Stimulated activated naive B cell treated with anti-CD40 and anti-IgM and Interleukin-4, amounts not matched to agents 10 μg/mL and 1 μg/mL and 100 μg/mL, for 72 hours (primary cell): ENCODE measurements around the gene GCN1.

Experiments
- ATAC-seq, 2 donors: fragments of 150-1000 bp; cut with Tn5 transposase; replicated peaks; 2 replicates each; pipeline ENCODE4 v1.10.0; 2021; ENCODE audit warnings: moderate library complexity in 1 of 2
- DNase-seq: peaks from one replicate; pipeline ENCODE4 v3.0.0; 2021
- H3K27ac Mint-ChIP-seq: one replicate; pipeline ENCODE4 v1.8.0; 2022; ENCODE audit warnings: mild to moderate bottlenecking, mixed read lengths
- H3K27me3 Mint-ChIP-seq, 2 donors: one replicate each; pipeline ENCODE4 v1.8.0; 2022; ENCODE audit warnings: mixed read lengths in 2 of 2
- H3K36me3 Mint-ChIP-seq, 2 donors: one replicate each; pipeline ENCODE4 v1.8.0; 2022; ENCODE audit warnings: mixed read lengths in 2 of 2, mild to moderate bottlenecking in 1 of 2
- H3K4me1 Mint-ChIP-seq, 2 donors: one replicate each; pipeline ENCODE4 v1.8.0; 2022; ENCODE audit warnings: mixed read lengths in 2 of 2, mild to moderate bottlenecking in 1 of 2
- H3K4me3 Mint-ChIP-seq, 2 donors: one replicate each; pipeline ENCODE4 v1.8.0; 2022; ENCODE audit warnings: mild to moderate bottlenecking in 2 of 2, mixed read lengths in 2 of 2, moderate library complexity in 1 of 2
- H3K9me3 Mint-ChIP-seq, 2 donors: one replicate each; pipeline ENCODE4 v1.8.0; 2022; ENCODE audit warnings: mixed read lengths in 2 of 2, mild to moderate bottlenecking in 1 of 2

The GCN1 gene

GRCh38 chr12:120234643-120235368 is 40.3 kb upstream of the GCN1 start:
- no peak for ATAC-seq
- Mint-ChIP-seq H3K4me3 (no peak overlapping the region), H3K27me3 (peaks cover 61 to 85% of the 10 kb centered on the region in 2 donors), H3K36me3 (no peaks in the 10 kb centered on the region), H3K9me3 (no peaks in the 10 kb centered on the region), H3K4me1 (peaks cover 39 to 49% of the 10 kb centered on the region in 2 donors), H3K27ac (no peak overlapping the region)
- no peak for DNase-seq

- DNase-seq = no peak
- Mint-ChIP-seq H3K27me3 (peaks cover 59 to 76% of the 10 kb centered on the region in 2 donors), H3K4me3 (no peak overlapping the region), H3K4me1 (peaks cover 43 to 55% of the 10 kb centered on the region in 2 donors), H3K9me3 (no peaks in the 10 kb centered on the region), H3K27ac (peak overlapping the region; percentile 42), H3K36me3 (no peaks in the 10 kb centered on the region)
- ATAC-seq = peak; percentile 35 to 38
Observed at GRCh38 chr12:120231316-120232011, 36.9 kb upstream of the GCN1 start.

GRCh38 chr12:120230974-120231315 is 36.4 kb upstream of the GCN1 start:
- Mint-ChIP-seq H3K4me1 (peaks cover 46 to 59% of the 10 kb centered on the region in 2 donors), H3K9me3 (no peaks in the 10 kb centered on the region), H3K27ac (no peak overlapping the region), H3K36me3 (no peaks in the 10 kb centered on the region), H3K27me3 (peaks cover 56 to 71% of the 10 kb centered on the region in 2 donors), H3K4me3 (no peak overlapping the region)
- ATAC-seq (no peak), DNase-seq (no peak)

GRCh38 chr12:120230326-120230973 is 35.9 kb upstream of the GCN1 start:
- no peaks in the 10 kb centered on the region for H3K9me3 Mint-ChIP-seq
- H3K27me3 Mint-ChIP-seq = peaks cover 51 to 66% of the 10 kb centered on the region in 2 donors
- ATAC-seq (no peak), DNase-seq (no peak)
- peaks cover 47 to 63% of the 10 kb centered on the region in 2 donors for H3K4me1 Mint-ChIP-seq
- no peak overlapping the region for H3K4me3 Mint-ChIP-seq
- no peaks in the 10 kb centered on the region for H3K36me3 Mint-ChIP-seq
- no peak overlapping the region for H3K27ac Mint-ChIP-seq

GRCh38 chr12:120229487-120230325 is 35.2 kb upstream of the GCN1 start:
- peaks cover 43 to 59% of the 10 kb centered on the region in 2 donors for H3K27me3 Mint-ChIP-seq
- DNase-seq = no peak
- no peak overlapping the region for H3K27ac Mint-ChIP-seq
- H3K36me3 Mint-ChIP-seq = no peaks in the 10 kb centered on the region
- peaks cover 49 to 65% of the 10 kb centered on the region in 2 donors for H3K4me1 Mint-ChIP-seq
- no peaks in the 10 kb centered on the region for H3K9me3 Mint-ChIP-seq
- ATAC-seq = no peak
- no peak overlapping the region for H3K4me3 Mint-ChIP-seq

- Mint-ChIP-seq H3K27me3 (peaks cover 38 to 59% of the 10 kb centered on the region in 2 donors), H3K4me1 (peaks cover 50 to 71% of the 10 kb centered on the region in 2 donors), H3K4me3 (no peak overlapping the region), H3K36me3 (no peaks in the 10 kb centered on the region), H3K9me3 (no peaks in the 10 kb centered on the region), H3K27ac (no peak overlapping the region)
- DNase-seq (no peak), ATAC-seq (no peak)
Observed at GRCh38 chr12:120229071-120229486, 34.6 kb upstream of the GCN1 start.

- Mint-ChIP-seq H3K27me3 (peaks cover 35 to 57% of the 10 kb centered on the region in 2 donors), H3K4me3 (peak overlapping the region in 1 of 2 donors; percentile 36), H3K4me1 (peaks cover 48 to 69% of the 10 kb centered on the region in 2 donors), H3K9me3 (no peaks in the 10 kb centered on the region), H3K27ac (no peak overlapping the region), H3K36me3 (no peaks in the 10 kb centered on the region)
- ATAC-seq (peak; percentile 90), DNase-seq (peak; percentile 69)
Observed at GRCh38 chr12:120228291-120229070, 34.0 kb upstream of the GCN1 start.

- no peak overlapping the region for H3K27ac Mint-ChIP-seq
- H3K4me1 Mint-ChIP-seq = peaks cover 46 to 64% of the 10 kb centered on the region in 2 donors
- no peak overlapping the region for H3K4me3 Mint-ChIP-seq
- peaks cover 0 to 1% of the 10 kb centered on the region in 2 donors for H3K36me3 Mint-ChIP-seq
- H3K27me3 Mint-ChIP-seq = peaks cover 37 to 57% of the 10 kb centered on the region in 2 donors
- DNase-seq (no peak), ATAC-seq (no peak)
- H3K9me3 Mint-ChIP-seq = no peaks in the 10 kb centered on the region
Observed at GRCh38 chr12:120228041-120228290, 33.5 kb upstream of the GCN1 start.

GRCh38 chr12:120227233-120228040 is 32.9 kb upstream of the GCN1 start:
- Mint-ChIP-seq H3K4me3 (no peak overlapping the region), H3K27me3 (peaks cover 39 to 57% of the 10 kb centered on the region in 2 donors), H3K36me3 (peaks cover 4 to 7% of the 10 kb centered on the region in 2 donors), H3K4me1 (peaks cover 42 to 59% of the 10 kb centered on the region in 2 donors), H3K27ac (no peak overlapping the region), H3K9me3 (no peaks in the 10 kb centered on the region)
- DNase-seq (no peak), ATAC-seq (no peak)

- Mint-ChIP-seq H3K9me3 (no peaks in the 10 kb centered on the region), H3K27ac (peak overlapping the region; percentile 86), H3K4me1 (peaks cover 29 to 45% of the 10 kb centered on the region in 2 donors), H3K36me3 (peaks cover 4 to 7% of the 10 kb centered on the region in 2 donors), H3K27me3 (peaks cover 30 to 45% of the 10 kb centered on the region in 2 donors), H3K4me3 (peak overlapping the region; percentile 78 to 84)
- no peak for DNase-seq
- peak; percentile 35 to 41 for ATAC-seq
Observed at GRCh38 chr12:120225852-120226640, 31.5 kb upstream of the GCN1 start.

GRCh38 chr12:120225200-120225558 is 30.7 kb upstream of the GCN1 start:
- Mint-ChIP-seq H3K27me3 (peaks cover 36 to 42% of the 10 kb centered on the region in 2 donors), H3K9me3 (no peaks in the 10 kb centered on the region), H3K4me1 (peaks cover 29 to 41% of the 10 kb centered on the region in 2 donors), H3K27ac (no peak overlapping the region), H3K36me3 (peaks cover 4 to 7% of the 10 kb centered on the region in 2 donors), H3K4me3 (peak overlapping the region; percentile 78 to 84)
- no peak for DNase-seq
- ATAC-seq = no peak
